OCI-M1 (cell line): ENCODE results near the gene COL12A1.

Experiments
- DNase-seq: peaks from one replicate; lab custom pipeline; 2025; lab: John Stamatoyannopoulos, UW

COL12A1 gene

DNA sequence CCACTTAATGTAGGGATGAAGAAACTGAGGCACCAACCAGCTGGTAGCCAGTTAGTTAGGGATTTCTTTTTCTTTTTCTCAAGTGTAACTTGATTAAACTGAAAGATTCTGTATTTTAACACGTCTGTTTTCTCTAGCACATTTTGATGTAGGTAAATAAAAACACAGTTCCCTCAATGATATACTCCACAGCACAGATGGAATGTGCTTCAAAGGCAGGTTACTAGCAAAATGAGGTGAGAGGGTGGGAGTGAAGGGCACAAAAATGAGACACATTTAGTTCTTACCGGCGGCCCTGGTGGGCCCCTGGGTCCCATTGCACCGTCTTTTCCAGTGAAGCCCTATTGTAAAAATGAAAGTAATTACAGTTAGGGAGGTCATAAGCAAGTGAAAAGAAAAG lies 108.9 kb downstream of the COL12A1 start:
- DNase-seq = no peak

DNA sequence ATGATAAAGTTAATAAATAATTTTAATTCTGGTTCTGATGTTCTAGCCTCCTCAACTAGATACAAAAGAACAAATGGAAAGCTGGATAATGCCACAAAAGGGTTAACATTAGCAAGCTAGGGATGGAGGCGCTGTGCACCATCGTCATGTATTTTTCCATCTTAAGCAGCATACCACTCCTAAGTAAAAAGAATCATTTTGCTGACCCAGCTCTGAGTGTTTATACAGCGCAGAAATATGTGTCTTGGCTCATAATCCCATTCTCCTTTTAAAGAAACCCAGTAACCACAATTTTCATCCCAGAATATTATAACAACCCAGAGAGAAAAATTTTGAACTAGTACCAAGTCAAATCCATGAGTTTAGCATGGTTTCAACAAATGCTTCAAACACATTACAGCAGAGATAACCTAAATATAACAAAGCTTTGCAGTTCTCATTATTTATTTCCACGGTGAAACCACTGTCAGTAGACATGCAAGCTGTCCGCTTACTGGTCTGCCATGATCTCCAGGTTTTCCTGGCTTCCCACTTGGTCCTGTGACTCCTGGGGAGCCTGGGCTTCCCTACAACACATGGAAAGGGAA lies 111.1 kb downstream of the COL12A1 start:
- DNase-seq = no peak

DNA sequence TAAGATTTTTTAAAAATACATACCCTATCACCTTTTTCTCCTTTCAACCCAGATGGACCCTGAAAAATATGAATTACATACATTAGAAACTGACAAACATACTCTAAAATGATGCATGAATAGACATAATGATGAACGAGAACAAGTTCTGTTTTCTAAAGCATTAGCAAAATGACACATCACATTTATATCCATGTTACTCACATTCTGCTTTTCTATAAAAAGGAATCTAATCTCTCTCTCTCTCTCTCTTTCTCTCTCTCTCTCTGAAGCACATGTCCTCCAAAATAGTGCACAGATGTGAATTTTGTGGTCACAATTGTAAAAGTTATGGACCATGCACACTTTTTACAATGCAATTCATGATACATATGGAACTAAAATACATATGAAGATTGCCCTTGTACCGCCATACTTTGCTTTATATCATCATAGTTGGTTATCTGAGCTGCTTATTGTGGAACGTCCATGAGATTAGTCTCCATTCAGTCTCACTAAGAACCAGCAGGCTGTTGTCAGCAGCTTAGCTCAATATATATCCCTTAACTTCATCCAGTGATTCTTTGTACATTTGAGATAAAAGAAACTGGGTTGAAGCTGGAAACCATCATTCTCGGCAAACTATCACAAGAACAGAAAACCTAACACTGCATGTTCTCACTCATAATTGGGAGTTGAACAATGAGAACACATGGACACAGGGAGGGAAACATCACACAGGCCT lies 114.2 kb downstream of the COL12A1 start:
- DNase-seq = no peak

- no peak for DNase-seq
Measured at GRCh38 chr6:75090576-75090975, 115.3 kb downstream of the COL12A1 start.

DNA sequence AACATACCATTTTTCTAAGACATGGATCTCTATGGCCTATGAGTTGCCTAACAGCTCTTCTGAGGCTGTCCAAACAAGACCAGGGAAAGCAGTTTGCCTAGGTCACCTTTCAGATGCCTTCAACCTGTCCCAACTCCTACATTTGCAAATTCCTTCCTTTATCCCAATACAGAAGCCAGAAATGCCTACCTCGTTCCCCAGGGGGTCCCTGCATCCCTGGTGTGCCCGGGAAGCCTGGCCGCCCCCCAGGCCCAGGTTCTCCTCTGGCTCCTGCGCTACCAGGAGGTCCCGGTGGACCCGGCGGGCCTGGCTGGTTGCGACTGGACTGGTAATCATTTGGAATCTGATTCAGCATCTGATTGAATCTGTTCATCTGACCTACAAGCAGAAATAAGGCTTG lies 115.9 kb downstream of the COL12A1 start:
- no peak for DNase-seq

- no peak for DNase-seq
Measured at GRCh38 chr6:75089151-75089897, 116.5 kb downstream of the COL12A1 start.

GRCh38 chr6:75085931-75086635 lies 119.8 kb downstream of the COL12A1 start:
- DNase-seq = no peak

- DNase-seq = no peak
Measured at GRCh38 chr6:75084872-75085381, 120.9 kb downstream of the COL12A1 start.

DNA sequence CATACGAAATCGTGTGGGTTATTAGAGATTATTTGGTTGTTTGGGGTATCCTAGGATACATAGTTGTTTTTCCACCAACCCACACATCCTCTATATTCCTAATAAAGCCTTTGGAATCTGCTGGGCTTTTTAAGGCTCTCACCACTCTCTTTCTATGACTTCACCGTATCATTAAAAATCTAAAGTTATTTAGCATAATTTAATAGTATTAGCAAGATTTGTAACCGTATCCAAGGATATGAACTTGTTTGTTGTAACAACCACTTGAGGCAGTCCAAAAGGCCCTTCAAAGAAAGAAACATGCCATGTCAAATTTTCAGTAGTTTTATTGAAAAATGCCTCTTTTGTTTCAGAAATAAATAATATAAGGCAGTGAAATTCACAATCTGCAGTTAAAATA lies 121.8 kb downstream of the COL12A1 start:
- no peak for DNase-seq

- no peak for DNase-seq
Measured at GRCh38 chr6:75081921-75082320, 123.9 kb downstream of the COL12A1 start.

DNA sequence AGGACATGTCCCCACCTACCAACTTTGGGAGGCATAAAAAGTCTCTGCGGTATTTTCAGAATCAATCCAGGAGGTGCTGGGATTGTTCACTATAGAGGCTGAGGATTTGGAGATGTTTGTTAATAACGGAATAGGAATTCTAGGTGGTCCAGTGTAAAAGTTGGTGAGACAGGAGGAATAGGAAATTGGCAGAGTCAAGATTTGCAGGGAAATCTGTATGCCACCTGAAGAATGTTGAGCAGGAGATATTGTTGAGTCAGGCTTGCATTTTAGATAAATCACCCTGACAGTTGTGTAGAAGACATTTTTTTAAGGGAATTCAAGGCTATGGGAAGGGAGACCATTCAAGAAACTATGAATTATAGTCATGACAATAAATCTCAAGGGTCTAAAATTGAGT lies 124.8 kb downstream of the COL12A1 start:
- DNase-seq = no peak

DNA sequence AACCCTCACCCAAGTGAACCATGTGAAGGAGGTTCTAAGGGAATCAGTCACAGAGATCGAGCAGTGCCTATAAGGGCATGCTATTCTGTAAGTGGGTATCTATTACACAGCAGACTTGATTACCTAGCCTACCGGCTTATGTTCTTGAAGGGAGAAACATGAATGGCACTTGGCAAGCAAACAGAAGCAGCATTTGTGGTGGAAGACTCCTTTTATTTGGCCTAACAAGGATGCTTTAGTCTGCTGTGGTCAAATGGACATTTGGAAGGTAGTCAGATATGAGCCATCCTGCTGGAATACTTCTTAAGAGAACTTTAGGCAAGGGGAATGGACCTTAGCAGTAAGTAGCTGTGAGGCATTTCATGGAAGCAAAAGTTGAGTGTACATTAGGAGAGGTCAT lies 126.3 kb downstream of the COL12A1 start:
- no peak for DNase-seq

- DNase-seq = no peak
Measured at GRCh38 chr6:75077701-75078100, 128.2 kb downstream of the COL12A1 start.

GRCh38 chr6:75076009-75076408 lies 129.8 kb downstream of the COL12A1 start:
- no peak for DNase-seq

- DNase-seq = no peak
Measured at GRCh38 chr6:75070244-75070643, 135.6 kb downstream of the COL12A1 start.

GRCh38 chr6:75065523-75065922 lies 140.3 kb downstream of the COL12A1 start:
- peak; percentile 80 for DNase-seq

- no peak for DNase-seq
Measured at GRCh38 chr6:75052491-75052890, 153.4 kb downstream of the COL12A1 start.

GRCh38 chr6:75049308-75049707 lies 156.5 kb downstream of the COL12A1 start:
- DNase-seq = no peak

DNA sequence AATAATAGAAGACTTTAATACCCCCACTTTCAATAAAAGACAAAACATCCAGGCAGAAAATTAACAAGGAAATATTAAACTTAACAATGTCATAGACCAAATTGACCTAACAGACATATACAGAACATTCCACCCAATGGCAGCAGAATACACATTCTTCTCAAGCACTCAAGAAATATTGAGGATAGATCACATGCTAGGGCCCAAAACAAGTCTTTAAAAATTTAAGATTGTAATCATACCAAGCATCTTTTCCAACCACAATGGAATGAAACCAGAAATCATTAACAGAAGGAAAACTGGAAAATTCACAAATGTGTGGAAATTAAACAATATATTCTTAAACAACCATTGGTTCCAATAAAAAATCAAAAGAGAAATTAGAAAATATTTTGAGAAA lies 161.0 kb downstream of the COL12A1 start:
- no peak for DNase-seq

DNA sequence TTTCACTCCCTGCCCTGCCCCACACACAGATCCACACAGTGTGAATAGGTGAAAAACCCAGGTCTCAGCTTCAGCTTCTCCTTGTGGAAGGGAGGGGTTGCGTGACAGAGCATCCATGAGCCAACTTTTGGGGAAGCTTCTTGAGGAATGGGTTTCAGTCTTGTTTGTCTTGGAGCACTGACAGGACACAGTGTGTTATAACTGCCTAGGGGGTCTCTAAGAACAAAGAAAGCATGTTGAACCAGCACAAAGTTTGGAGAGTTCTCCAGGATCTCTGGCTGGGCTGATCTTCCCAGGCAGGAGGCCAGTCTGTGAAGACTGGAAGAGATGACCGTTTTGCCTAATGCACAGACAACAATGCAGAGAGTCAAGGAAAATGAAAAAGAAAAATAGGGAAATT lies 164.5 kb downstream of the COL12A1 start:
- DNase-seq = no peak
